ENCODE data around the gene ATP5MC2. TPM values are rescaled to one million over a fixed set of nuclear protein-coding genes. Genes with fewer than 3 reads are reported as not detected.
"Not testable (repeated sequence)": the region's sequence is repeated elsewhere in the genome, so short reads cannot be mapped to it uniquely, and the experiment has no call there.

ATP5MC2 gene
- total RNA-seq, 1 donor from 2014 or later = 330 TPM

DNA sequence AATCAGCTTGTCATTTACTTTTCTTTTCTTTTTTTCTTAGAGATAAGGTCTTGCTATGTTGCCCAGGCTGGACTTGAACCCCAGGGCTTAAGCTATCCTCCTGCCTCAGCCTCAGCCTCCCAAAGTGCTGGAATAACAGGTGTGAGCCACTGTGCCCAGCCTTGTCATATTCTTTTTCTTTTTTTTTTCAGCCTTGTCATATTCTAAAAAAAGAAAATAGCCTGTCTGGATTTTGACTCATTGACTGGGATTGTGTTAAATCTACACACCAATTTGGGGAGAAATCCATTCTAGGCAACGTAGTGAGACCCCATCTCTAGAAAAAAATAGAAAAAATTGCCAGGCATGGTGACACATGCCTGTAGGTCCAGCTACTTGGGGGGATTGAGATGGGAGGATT is 24.1 kb downstream of the ATP5MC2 start:
- DNase-seq (no peak), ATAC-seq (ENCODE audit: low read depth) (no peak)
- no peaks in the 10 kb centered on the region for H3K9me3 Mint-ChIP-seq
- TF ChIP-seq, protein P1, sequence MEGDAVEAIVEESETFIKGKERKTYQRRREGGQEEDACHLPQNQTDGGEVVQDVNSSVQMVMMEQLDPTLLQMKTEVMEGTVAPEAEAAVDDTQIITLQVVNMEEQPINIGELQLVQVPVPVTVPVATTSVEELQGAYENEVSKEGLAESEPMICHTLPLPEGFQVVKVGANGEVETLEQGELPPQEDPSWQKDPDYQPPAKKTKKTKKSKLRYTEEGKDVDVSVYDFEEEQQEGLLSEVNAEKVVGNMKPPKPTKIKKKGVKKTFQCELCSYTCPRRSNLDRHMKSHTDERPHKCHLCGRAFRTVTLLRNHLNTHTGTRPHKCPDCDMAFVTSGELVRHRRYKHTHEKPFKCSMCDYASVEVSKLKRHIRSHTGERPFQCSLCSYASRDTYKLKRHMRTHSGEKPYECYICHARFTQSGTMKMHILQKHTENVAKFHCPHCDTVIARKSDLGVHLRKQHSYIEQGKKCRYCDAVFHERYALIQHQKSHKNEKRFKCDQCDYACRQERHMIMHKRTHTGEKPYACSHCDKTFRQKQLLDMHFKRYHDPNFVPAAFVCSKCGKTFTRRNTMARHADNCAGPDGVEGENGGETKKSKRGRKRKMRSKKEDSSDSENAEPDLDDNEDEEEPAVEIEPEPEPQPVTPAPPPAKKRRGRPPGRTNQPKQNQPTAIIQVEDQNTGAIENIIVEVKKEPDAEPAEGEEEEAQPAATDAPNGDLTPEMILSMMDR (IDR thresholded peaks at IDR 0.05) = no peak
- ChIA-PET POLR2A (no interaction called here), CTCF (no interaction called here)
- intact Hi-C loops (cut with micrococcal nuclease) = no loop called here
- H3K27me3 Mint-ChIP-seq = no peaks in the 10 kb centered on the region
- no peak overlapping the region for H3K27ac Mint-ChIP-seq
- no peaks in the 10 kb centered on the region for H3K4me1 Mint-ChIP-seq
- H3K36me3 Mint-ChIP-seq (ENCODE audit: low read depth) = no peaks in the 10 kb centered on the region
- no peak overlapping the region for H3K4me3 Mint-ChIP-seq

DNA sequence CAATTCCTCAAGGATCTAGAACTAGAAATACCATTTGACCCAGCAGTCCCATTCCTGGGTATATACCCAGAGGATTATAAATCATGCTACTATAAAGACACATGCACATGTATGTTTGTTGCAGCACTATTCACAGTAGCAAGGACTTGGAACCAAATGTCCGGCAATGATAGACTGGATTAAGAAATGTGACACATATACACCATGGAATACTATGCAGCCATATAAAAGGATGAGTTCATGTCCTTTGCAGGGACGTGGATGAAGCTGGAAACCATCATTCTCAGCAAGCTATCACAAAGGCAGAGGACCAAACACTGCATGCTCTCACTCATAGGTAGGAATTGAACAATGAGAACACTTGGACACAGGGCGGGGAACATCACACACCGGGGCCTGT is 29.6 kb downstream of the ATP5MC2 start:
- DNase-seq; H3K4me3 Mint-ChIP-seq; intact Hi-C loops (cut with micrococcal nuclease); H3K27ac Mint-ChIP-seq; H3K36me3 Mint-ChIP-seq (ENCODE audit: low read depth); H3K4me1 Mint-ChIP-seq; ATAC-seq (ENCODE audit: low read depth); H3K27me3 Mint-ChIP-seq; H3K9me3 Mint-ChIP-seq; CTCF ChIA-PET: not testable (repeated sequence)
- POLR2A ChIA-PET = interaction anchor here (0.6 kb wide), 1 partner anchor 20 kb away, joined by 4 read pairs; no protein-coding TSS in a partner anchor

DNA sequence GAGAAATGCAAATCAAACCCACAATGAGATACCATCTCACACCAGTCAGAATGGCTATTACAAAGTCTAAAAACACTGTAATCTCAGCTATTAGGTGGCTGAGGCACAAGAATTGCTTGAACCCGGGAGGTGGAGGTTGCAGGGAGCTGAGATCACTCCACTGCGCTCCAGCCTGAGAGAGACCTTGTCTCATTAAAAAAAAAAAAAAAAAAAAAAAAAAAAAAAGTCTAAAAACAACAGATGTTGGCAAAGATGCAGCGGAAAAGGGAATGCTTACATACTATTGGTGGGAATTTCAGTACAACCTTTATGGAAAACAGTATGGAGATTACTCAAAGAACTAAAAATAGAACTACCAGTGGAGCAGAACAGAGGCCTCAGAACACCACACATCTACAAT is 30.7 kb downstream of the ATP5MC2 start:
- no peaks in the 10 kb centered on the region for H3K27me3 Mint-ChIP-seq
- CTCF ChIA-PET = no interaction called here
- intact Hi-C loops (cut with micrococcal nuclease) = no loop called here
- no peaks in the 10 kb centered on the region for H3K36me3 Mint-ChIP-seq (ENCODE audit: low read depth)
- H3K27ac Mint-ChIP-seq = no peak overlapping the region
- no peaks in the 10 kb centered on the region for H3K9me3 Mint-ChIP-seq
- POLR2A ChIA-PET = interaction anchor here (0.7 kb wide), 1 partner anchor 24 kb away, joined by 10 read pairs; no protein-coding TSS in a partner anchor
- DNase-seq = no peak
- TF ChIP-seq, protein P1 (IDR thresholded peaks at IDR 0.05) = no peak
- no peak for ATAC-seq (ENCODE audit: low read depth)
- no peaks in the 10 kb centered on the region for H3K4me1 Mint-ChIP-seq
- H3K4me3 Mint-ChIP-seq = no peak overlapping the region

DNA sequence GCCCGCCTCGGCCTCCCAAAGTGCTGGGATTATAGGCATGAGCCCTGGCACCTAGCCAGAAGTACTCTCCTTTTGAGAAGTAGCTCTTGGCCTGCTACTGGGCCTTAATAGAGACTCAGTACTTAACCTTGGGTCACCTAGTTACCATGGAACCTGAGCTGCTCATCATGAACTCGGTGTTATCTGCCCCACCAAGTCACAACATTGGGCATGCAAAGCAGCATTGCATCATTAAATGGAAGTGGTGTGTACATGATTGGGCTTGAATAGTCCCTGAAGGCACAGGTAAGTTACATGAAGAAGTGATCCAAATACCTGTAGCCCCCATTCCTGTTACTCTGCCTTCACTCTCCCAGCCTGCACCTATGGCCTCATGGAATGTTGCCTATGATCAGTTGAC is 31.8 kb downstream of the ATP5MC2 start:
- H3K9me3 Mint-ChIP-seq = no peaks in the 10 kb centered on the region
- no peaks in the 10 kb centered on the region for H3K27me3 Mint-ChIP-seq
- no peaks in the 10 kb centered on the region for H3K36me3 Mint-ChIP-seq (ENCODE audit: low read depth)
- ATAC-seq (ENCODE audit: low read depth) (no peak), DNase-seq (no peak)
- TF ChIP-seq, protein P1 (IDR thresholded peaks at IDR 0.05) = no peak
- ChIA-PET CTCF (no interaction called here), POLR2A (no interaction called here)
- H3K4me1 Mint-ChIP-seq = no peaks in the 10 kb centered on the region
- intact Hi-C loops (cut with micrococcal nuclease) = no loop called here
- H3K4me3 Mint-ChIP-seq = no peak overlapping the region
- no peak overlapping the region for H3K27ac Mint-ChIP-seq

DNA sequence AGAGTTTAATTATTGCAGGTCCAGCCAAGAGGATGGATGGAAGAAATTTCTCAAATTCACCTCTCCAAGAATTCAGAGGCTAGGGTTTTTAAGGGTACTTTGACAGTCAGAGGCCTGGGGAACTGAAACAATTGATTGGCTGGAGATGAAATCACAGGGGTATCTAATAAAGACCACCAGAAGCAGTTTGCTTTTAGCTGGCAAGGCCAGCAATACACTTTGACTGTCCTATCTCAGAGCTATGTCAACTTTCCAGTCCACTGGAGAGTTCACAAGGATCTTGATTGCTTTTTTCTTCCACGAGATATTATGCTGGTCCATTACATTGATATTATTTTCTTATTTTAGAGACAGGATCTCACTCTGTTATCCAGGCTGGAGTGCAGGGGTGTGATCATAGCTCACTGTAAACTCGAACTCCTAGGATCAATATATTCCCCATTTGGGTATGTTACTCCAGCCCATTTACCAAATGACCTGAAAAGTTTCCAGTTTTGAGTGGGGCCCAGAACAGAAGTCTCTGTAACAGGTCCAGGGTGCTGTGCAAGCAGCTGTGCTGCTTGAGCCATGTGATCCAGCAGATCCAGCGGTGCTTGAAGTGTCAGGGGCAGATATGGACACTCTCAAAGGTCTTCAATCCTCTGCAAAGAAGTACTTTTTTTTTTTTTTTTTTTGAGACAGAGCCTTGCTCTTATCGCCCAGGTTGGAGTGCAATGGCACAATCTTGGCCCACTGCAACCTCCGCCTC is 32.5 kb downstream of the ATP5MC2 start:
- intact Hi-C loops (cut with micrococcal nuclease) = no loop called here
- POLR2A ChIA-PET = interaction anchor here (0.6 kb wide), 1 partner anchor 81 kb away, joined by 4 read pairs; no protein-coding TSS in a partner anchor

More for the DNA sequence above, 32.5 kb downstream of the ATP5MC2 start:
- Mint-ChIP-seq H3K36me3 (ENCODE audit: low read depth) (no peaks in the 10 kb centered on the region), H3K27me3 (no peaks in the 10 kb centered on the region), H3K4me3 (no peak overlapping the region), H3K9me3 (no peaks in the 10 kb centered on the region), H3K27ac (no peak overlapping the region), H3K4me1 (no peaks in the 10 kb centered on the region)
- no peak for ATAC-seq (ENCODE audit: low read depth)
- no peak for DNase-seq
- TF ChIP-seq, protein P1 (IDR thresholded peaks at IDR 0.05) = no peak
- CTCF ChIA-PET = no interaction called here

Data from activated B cell treated with CpG ODN at 0.5 μM for 24 hours (primary cell).